GM12891 (cell line): ENCODE measurements around the gene ZBTB45.

Source experiments
- DNase-seq: peaks from one replicate; pipeline ENCODE4 v3.0.0; 2011; ENCODE audit warnings: low spot score; ENCODE audit not compliant: insufficient read length
- FAIRE-seq: peaks from 2 replicates; lab custom pipeline; 2011; peaks lifted over from hg19 to GRCh38; lab: Jason Lieb, UNC
- PAX5 ChIP-seq: IDR thresholded peaks from 2 replicates; pipeline ENCODE4 v1.6.1; 2011; ENCODE audit warnings: low read length, moderate library complexity, mild to moderate bottlenecking; ENCODE audit not compliant: insufficient read depth, severe bottlenecking
- POLR2A ChIP-seq: IDR thresholded peaks from 2 replicates; pipeline ENCODE4 v1.6.1; 2011; ENCODE audit warnings: low read depth, low read length, control low read depth
- POLR2AphosphoS5 ChIP-seq: IDR thresholded peaks from 2 replicates; pipeline ENCODE4 v1.6.1; 2011; ENCODE audit warnings: low read depth, low read length, control low read depth
- POU2F2 ChIP-seq: IDR thresholded peaks from 2 replicates; pipeline ENCODE4 v1.6.1; 2011; ENCODE audit warnings: low read depth, mild to moderate bottlenecking, control low read depth, low read length, moderate library complexity
- SPI1 ChIP-seq: IDR thresholded peaks from 2 replicates; pipeline ENCODE4 v1.6.1; 2011; ENCODE audit warnings: low read depth, low read length, control low read depth
- TAF1 ChIP-seq: IDR thresholded peaks from 2 replicates; pipeline ENCODE4 v1.6.1; 2011; ENCODE audit warnings: low read depth, low read length, control low read depth

Gene ZBTB45

DNA sequence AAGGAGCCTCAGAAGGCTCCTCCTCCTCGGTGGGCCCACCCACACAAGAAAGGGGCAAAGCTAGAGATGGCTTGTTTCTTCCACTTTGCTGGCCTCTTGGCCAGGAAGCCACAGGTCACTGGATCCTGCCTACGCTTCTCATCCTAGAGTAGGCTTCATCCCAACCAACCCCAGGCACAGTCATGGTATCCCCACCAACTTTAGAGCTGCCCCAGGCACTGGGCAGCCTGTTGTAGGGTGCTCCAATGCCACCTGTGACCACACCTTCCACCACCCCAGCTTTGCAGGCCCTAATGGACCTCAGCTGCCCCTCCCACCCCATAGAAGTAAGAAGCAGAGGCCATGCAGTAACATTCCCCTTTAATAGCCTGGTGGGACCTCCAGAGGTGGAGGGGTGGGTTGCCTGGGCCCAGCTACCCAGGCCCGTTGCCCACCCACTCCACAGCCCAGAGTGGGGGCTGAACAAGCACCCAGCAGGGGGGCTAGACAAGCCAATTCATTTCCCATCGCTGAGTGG is 35.8 kb upstream of the ZBTB45 start:
- TF ChIP-seq TAF1 (no peak), SPI1 (no peak), POLR2AphosphoS5 (no peak), POU2F2 (no peak), POLR2A (no peak), PAX5 (no peak)
- no peak for FAIRE-seq
- DNase-seq = no peak

DNA sequence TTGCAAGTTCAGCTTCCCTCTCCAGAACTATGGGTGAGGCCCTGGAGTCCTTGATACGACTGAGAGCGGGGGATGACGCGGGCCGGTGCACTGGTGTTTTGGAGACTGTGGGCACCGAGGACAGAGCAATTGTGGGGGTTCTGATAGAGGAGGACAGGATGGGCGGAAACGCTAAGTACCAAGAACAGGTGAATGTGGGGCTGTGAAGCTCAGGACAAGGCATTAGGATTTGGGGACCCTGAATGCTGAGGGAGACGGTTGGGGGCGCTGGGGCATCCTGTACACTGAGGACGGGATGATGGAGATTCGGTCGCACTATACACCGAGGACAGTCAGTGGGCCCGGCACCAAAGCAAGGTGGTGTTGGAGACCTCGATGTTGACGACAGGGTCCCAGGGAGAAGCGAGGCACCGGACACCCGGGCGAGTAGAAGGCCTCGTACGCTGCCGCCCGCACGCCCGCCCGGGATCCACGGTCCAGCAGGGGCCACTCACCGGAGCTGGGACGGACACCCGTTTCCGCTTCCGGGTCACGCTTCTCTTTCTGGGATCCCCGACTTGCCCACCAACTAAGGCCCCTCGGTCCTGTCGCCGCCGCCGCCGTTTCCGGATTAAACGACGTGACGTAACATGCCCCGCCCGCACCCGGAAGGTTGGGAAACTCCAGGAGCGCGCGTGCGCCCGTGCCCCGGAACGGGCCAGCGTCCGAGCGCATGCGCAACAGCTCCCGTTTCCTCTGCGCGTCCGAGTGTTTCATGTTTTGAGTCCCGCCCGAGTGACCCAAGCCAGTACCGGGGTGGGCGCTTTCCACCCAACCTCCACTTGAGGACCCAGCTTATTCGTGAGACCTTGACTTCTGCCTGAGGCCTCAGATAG is 35.1 kb upstream of the ZBTB45 start, which contains the start of gene CHMP2A:
Gene CHMP2A (minus strand): TSS at position 612 of the 875 bp plus-strand sequence. CDS start 893 bp downstream, outside the sequence.
- no peak for TF ChIP-seq SPI1
- TF ChIP-seq TAF1 = no peak; the same call in 1 of the 2 replicates
- peak; percentile 59 for TF ChIP-seq PAX5
- peak; percentile 77; the same call in 1 of the 2 replicates for TF ChIP-seq POLR2A
- peak; percentile 92 for TF ChIP-seq POLR2AphosphoS5
- TF ChIP-seq POU2F2 = peak; percentile 82
- FAIRE-seq (peak; percentile 95), DNase-seq (peak; percentile 95)

DNA sequence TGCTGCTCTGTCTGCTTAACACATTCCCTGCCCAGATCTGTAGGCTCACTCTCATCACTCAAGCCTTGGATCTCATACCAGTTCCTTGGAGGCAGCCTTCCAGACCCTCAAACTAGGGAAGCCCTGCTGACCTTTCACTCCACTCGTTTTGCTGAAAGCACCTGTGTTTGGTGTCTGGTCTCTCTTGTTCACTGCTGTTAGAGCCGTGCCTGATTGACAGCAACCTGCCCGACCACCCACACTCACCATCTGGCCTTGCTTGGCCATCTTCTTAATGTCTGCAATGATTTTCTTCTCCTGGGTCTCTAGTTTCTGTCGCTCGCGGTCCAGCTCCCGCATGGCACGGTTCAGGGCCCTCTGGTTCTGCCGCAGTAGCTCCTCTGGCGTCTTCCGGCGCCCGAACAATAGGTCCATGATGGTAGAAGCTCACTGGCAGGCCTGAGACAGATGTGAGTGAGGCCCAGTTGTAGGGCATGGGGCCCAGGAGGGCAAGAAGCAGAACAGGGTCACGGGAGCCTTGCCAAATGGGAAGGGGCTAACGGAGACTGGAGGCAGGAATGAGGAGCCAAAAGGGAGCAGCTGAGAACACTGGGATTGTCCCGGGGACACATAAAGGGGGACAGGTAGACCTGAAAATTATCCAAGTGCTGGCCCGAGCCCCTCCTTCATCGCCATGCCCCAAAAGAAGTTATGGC is 34.3 kb upstream of the ZBTB45 start:
- DNase-seq = no peak
- TF ChIP-seq TAF1 (no peak), POLR2AphosphoS5 (peak; percentile 21; the same call in 1 of the 2 replicates)
- no peak for FAIRE-seq

DNA sequence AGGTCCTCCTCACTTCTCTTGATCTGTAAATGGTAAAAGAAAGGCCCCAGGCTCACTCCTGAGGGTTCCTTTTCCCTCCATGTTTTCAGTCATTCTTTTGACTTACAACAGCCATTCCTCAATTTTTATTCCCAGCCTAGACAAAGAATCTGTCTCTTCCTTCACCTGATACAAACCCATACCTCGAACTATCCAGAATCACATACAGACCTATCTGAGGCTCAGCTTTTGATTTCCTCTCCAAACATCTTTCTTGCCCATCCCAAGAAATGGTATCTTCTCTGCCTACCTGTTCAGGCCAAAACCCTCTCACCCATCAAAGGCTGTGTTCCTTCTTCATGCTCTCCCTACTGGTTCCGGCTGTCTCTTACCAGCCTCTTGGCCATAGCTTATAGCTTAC is 33.0 kb upstream of the ZBTB45 start:
- DNase-seq (no peak), FAIRE-seq (peak; percentile 16)
- TF ChIP-seq SPI1 (no peak), POU2F2 (no peak), PAX5 (no peak), POLR2AphosphoS5 (no peak; the same call in 1 of the 2 replicates), POLR2A (no peak)

DNA sequence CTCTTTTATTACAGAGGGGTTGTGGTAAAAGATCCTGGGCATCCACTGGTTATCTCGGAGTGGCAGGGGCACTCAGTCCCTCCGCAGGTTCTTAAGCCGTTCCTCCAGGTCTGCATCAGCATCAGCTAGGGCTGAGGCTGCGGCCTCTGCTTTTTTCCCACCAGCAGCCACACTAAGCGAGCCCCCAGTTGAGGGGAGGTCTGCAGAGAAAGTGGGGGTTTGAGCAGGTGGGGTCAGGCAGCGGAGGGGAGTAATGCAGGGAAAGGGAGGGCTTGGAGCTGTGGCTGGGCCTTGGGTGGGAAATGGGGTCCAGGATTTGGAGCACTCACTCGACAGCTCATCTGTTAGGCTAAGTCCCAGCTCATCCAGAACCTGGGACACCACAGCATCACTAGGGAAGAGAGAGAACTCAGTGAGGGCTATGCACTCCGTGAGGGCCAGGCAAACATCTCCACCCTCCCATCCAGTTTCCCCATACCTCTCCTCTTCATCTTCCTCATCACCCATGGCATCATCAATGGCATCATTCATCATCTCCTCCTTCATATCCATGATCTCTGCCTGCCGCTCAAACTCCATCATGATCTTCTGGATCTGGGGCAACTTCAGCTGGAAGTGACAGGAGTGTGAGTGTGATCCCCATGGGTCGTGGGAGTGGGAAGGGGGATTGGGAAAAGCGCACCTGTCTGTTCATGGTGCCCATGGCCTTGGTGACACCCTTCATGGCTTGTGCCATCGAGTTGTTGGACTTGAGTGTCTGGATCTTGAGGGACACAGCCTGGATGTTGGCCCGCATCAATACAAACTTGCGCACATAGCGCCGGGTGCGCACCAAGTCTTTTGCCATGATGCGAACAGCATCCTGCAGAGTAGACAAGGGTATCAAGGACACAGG is 32.2 kb upstream of the ZBTB45 start:
- TF ChIP-seq POLR2AphosphoS5 (peak; percentile 74; the same call in 1 of the 2 replicates), POLR2A (peak; percentile 71; the same call in 1 of the 2 replicates), SPI1 (no peak)
- DNase-seq (no peak), FAIRE-seq (peak; percentile 9)

DNA sequence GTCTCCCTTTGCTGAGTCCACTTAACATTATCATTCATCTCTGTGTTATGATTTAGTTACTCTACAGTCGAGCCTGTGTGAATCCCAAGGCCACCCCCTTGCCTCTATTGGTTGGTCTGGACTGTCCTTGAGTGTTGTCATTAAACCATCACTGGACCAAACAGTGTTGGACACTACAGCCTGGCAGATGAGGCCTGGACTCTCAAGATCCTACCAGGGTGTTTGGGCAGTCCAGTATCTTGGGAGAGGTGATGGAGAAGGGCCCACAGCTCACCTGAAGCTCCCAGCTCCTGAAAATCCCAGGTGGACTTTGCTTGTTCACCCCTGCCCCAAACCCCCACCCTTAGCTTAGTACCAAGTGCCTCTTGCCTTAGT is 31.5 kb upstream of the ZBTB45 start:
- DNase-seq (no peak), FAIRE-seq (no peak)
- no peak for TF ChIP-seq POU2F2
- TF ChIP-seq POLR2AphosphoS5 = no peak; the same call in 1 of the 2 replicates
- TF ChIP-seq TAF1 = no peak
- TF ChIP-seq POLR2A = peak; percentile 37; the same call in 1 of the 2 replicates

DNA sequence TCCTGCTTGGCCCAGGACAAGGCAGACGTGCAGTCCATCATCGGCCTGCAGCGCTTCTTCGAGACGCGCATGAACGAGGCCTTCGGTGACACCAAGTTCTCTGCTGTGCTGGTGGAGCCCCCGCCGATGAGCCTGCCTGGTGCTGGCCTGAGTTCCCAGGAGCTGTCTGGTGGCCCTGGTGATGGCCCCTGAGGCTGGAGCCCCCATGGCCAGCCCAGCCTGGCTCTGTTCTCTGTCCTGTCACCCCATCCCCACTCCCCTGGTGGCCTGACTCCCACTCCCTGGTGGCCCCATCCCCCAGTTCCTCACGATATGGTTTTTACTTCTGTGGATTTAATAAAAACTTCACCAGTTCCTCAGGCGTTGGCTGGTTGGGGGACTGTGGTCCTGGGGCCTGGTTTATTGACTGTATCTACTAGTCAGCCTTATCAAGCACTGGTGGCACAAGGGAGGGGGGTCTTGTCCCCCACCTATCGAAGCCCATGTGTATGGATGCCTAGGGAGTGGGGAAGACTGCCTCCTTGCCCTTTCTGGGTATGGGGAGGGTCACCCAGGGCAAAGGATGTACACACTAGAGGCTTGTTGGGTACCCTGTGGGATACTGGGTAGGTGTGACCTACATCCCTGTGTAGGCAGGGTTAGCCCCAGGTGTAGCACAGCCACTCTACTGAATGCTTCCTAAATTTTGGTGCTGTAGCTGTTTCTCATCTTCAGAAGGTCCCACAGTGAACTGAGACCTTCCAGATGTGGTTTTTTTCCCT is 30.9 kb upstream of the ZBTB45 start:
- FAIRE-seq (no peak), DNase-seq (no peak)
- TF ChIP-seq POLR2A = no peak
- no peak for TF ChIP-seq PAX5
- TF ChIP-seq SPI1 = no peak
- TF ChIP-seq POLR2AphosphoS5 = no peak
- TF ChIP-seq TAF1 = no peak
- TF ChIP-seq POU2F2 = no peak

DNA sequence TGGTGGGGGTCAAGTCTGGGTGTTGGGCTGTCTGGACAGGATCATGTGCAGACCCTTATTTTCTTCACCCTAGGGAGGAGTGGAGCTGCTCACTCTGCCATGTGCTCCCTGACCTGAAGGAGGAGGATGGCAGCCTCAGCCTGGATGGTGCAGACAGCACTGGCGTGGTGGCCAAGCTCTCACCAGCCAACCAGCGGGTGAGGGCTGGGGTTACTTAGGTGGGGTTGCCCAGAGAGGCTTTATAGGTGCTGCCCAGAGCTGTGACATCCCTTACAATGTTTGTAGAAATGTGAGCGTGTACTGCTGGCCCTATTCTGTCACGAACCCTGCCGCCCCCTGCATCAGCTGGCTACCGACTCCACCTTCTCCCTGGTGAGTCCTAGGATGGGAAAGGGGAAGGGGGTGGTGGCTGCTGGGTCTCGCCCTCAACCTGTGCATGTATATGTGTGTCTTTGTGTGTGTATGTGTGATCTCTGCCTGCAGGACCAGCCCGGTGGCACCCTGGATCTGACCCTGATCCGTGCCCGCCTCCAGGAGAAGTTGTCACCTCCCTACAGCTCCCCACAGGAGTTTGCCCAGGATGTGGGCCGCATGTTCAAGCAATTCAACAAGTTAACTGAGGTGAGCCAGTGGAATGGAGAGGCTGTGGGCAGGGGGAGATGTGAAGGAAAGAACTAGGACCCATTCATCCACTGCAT is 30.2 kb upstream of the ZBTB45 start:
- no peak for FAIRE-seq
- no peak for TF ChIP-seq TAF1
- TF ChIP-seq PAX5 = no peak
- TF ChIP-seq SPI1 = no peak
- TF ChIP-seq POU2F2 = no peak
- TF ChIP-seq POLR2A = no peak
- DNase-seq = no peak
